Liver (tissue), 3 donors: ENCODE data around the gene TMEM213.

Experiments
- EGR1 ChIP-seq, 2 donors: IDR thresholded peaks; 2 replicates each; pipeline ENCODE4 v1.6.1; 2016 to 2018; ENCODE audit warnings: antibody characterized with exemption in 2 of 2, low read depth in 2 of 2
- GABPA ChIP-seq, 2 donors: IDR thresholded peaks in 1 of 2; conservative IDR thresholded peaks in 1 of 2; 2 replicates each; pipeline ENCODE4 v1.6.1; 2016; ENCODE audit warnings: antibody characterized with exemption in 2 of 2, mild to moderate bottlenecking in 1 of 2, moderate library complexity in 1 of 2
- HNF4G ChIP-seq: IDR thresholded peaks from 2 replicates; pipeline ENCODE4 v1.6.1; 2016; ENCODE audit warnings: antibody characterized with exemption
- RAD21 ChIP-seq, 2 donors: IDR thresholded peaks; 2 replicates each; pipeline ENCODE4 v1.6.1; 2016; ENCODE audit warnings: antibody characterized with exemption in 2 of 2, mild to moderate bottlenecking in 2 of 2
- RXRA ChIP-seq, 2 donors: IDR thresholded peaks; 2 replicates each; pipeline ENCODE4 v1.6.1; 2017 to 2018; ENCODE audit warnings: antibody characterized with exemption in 2 of 2, mild to moderate bottlenecking in 1 of 2
- TAF1 ChIP-seq: conservative IDR thresholded peaks from 2 replicates; pipeline ENCODE4 v1.6.1; 2016; ENCODE audit warnings: antibody characterized with exemption, mild to moderate bottlenecking
- YY1 ChIP-seq: IDR thresholded peaks from 2 replicates; pipeline ENCODE4 v1.6.1; 2016; ENCODE audit warnings: antibody characterized with exemption, mild to moderate bottlenecking
- TF ChIP-seq, protein P1 (sequence below): fragments of 150-350 bp; IDR thresholded peaks from 2 replicates; pipeline ENCODE4 v1.5.1; 2017; ENCODE audit warnings: improper control_type of control experiment, low read depth, low read length; ENCODE audit not compliant: missing input control
- TF ChIP-seq, protein P2 (sequence below): IDR thresholded peaks from 2 replicates; pipeline ENCODE4 v1.6.1; 2016; ENCODE audit warnings: antibody characterized with exemption
- TF ChIP-seq, protein P3 (sequence below): IDR thresholded peaks from 2 replicates; pipeline ENCODE4 v1.6.1; 2016; ENCODE audit warnings: antibody characterized with exemption, mild to moderate bottlenecking
- donor health status: healthy.
- donor health status: healthy.

DNA sequence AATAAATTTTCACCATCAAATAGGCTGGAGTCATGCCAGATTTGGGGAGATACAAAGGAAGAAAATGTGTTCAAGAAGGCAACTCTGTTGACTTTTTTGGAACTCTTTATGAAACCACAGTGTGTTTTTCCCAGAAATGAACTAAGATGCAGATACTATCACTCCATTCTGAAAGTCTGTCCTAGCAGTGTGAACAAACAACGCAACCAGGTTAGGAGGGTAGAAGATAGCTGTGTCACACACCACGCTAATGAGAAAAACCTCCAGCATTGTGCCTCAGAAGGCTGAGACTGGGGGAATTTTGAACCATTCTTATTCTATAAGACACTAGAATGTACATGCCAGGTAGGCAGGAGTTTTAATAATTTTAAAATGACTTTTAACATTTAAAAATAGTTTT lies 16.2 kb downstream of the TMEM213 start:
- TF ChIP-seq, protein P1, sequence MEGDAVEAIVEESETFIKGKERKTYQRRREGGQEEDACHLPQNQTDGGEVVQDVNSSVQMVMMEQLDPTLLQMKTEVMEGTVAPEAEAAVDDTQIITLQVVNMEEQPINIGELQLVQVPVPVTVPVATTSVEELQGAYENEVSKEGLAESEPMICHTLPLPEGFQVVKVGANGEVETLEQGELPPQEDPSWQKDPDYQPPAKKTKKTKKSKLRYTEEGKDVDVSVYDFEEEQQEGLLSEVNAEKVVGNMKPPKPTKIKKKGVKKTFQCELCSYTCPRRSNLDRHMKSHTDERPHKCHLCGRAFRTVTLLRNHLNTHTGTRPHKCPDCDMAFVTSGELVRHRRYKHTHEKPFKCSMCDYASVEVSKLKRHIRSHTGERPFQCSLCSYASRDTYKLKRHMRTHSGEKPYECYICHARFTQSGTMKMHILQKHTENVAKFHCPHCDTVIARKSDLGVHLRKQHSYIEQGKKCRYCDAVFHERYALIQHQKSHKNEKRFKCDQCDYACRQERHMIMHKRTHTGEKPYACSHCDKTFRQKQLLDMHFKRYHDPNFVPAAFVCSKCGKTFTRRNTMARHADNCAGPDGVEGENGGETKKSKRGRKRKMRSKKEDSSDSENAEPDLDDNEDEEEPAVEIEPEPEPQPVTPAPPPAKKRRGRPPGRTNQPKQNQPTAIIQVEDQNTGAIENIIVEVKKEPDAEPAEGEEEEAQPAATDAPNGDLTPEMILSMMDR = no peak
- TF ChIP-seq RAD21 (IDR thresholded peaks at IDR 0.05) (no peak), YY1 (no peak), TAF1 (no peak), HNF4G (no peak), GABPA (IDR thresholded peaks at IDR 0.05 in 1 of 2, conservative IDR thresholded peaks at IDR 0.05 in 1 of 2) (no peak), EGR1 (IDR thresholded peaks at IDR 0.05; ENCODE audit: low read depth in 2 of 2) (no peak), RXRA (IDR thresholded peaks at IDR 0.05) (no peak)
- TF ChIP-seq, protein P2, sequence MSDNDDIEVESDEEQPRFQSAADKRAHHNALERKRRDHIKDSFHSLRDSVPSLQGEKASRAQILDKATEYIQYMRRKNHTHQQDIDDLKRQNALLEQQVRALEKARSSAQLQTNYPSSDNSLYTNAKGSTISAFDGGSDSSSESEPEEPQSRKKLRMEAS = no peak
- TF ChIP-seq, protein P3, sequence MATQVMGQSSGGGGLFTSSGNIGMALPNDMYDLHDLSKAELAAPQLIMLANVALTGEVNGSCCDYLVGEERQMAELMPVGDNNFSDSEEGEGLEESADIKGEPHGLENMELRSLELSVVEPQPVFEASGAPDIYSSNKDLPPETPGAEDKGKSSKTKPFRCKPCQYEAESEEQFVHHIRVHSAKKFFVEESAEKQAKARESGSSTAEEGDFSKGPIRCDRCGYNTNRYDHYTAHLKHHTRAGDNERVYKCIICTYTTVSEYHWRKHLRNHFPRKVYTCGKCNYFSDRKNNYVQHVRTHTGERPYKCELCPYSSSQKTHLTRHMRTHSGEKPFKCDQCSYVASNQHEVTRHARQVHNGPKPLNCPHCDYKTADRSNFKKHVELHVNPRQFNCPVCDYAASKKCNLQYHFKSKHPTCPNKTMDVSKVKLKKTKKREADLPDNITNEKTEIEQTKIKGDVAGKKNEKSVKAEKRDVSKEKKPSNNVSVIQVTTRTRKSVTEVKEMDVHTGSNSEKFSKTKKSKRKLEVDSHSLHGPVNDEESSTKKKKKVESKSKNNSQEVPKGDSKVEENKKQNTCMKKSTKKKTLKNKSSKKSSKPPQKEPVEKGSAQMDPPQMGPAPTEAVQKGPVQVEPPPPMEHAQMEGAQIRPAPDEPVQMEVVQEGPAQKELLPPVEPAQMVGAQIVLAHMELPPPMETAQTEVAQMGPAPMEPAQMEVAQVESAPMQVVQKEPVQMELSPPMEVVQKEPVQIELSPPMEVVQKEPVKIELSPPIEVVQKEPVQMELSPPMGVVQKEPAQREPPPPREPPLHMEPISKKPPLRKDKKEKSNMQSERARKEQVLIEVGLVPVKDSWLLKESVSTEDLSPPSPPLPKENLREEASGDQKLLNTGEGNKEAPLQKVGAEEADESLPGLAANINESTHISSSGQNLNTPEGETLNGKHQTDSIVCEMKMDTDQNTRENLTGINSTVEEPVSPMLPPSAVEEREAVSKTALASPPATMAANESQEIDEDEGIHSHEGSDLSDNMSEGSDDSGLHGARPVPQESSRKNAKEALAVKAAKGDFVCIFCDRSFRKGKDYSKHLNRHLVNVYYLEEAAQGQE = no peak
